GM23338 (cell line): ENCODE measurements around the gene MARCKSL1. TPM values are rescaled to one million over a fixed set of nuclear protein-coding genes. Genes with fewer than 3 reads are reported as not detected.

Experiments
- ATAC-seq: fragments of 200-7000 bp; cut with Tn5 transposase; 3 replicates; pipeline ENCODE4 v1.9.1; 2020
- DNase-seq: peaks from one replicate; pipeline ENCODE4 v3.0.0-alpha.2; 2015; ENCODE audit warnings: low spot score
- H2AFZ ChIP-seq: fragments of 200-600 bp; sonication (generic); 2 replicates; pipeline ENCODE4 v1.8.0; 2016; ENCODE audit warnings: antibody characterized with exemption, mild to moderate bottlenecking, moderate library complexity
- H3F3A ChIP-seq: fragments of 200-600 bp; sonication (generic); replicated peaks from 2 replicates; pipeline ENCODE4 v1.8.0; 2017; ENCODE audit warnings: antibody characterized with exemption, mixed run types, low read depth
- H3K27ac ChIP-seq: fragments of 200-600 bp; sonication (generic); 2 replicates; pipeline ENCODE4 v1.6.1; 2016; ENCODE audit warnings: low read depth
- H3K27me3 ChIP-seq: fragments of 200-600 bp; sonication (generic); 2 replicates; pipeline ENCODE4 v1.8.0; 2016; ENCODE audit warnings: mild to moderate bottlenecking, mixed run types, moderate library complexity; ENCODE audit not compliant: insufficient read depth
- H3K36me3 ChIP-seq: fragments of 200-600 bp; sonication (generic); 2 replicates; pipeline ENCODE4 v1.8.0; 2016; ENCODE audit warnings: mild to moderate bottlenecking; ENCODE audit not compliant: insufficient read depth
- H3K4me1 ChIP-seq: fragments of 200-600 bp; sonication (generic); 2 replicates; pipeline ENCODE4 v1.8.0; 2016; ENCODE audit warnings: mild to moderate bottlenecking, moderate library complexity; ENCODE audit not compliant: insufficient read depth
- H3K4me2 ChIP-seq: fragments of 200-600 bp; sonication (generic); 2 replicates; pipeline ENCODE4 v1.7.1; 2017; ENCODE audit warnings: mixed run types
- H3K4me3 ChIP-seq: fragments of 200-600 bp; sonication (generic); 2 replicates; pipeline ENCODE4 v1.6.1; 2016; ENCODE audit warnings: mixed run types
- H3K79me2 ChIP-seq: fragments of 200-600 bp; sonication (generic); replicated peaks from 2 replicates; pipeline ENCODE4 v1.8.0; 2017; ENCODE audit warnings: mild to moderate bottlenecking; ENCODE audit not compliant: insufficient read depth
- H3K9me2 ChIP-seq: fragments of 200-600 bp; sonication (generic); 2 replicates; pipeline ENCODE4 v1.8.0; 2017; ENCODE audit not compliant: insufficient read depth
- H4K20me1 ChIP-seq: fragments of 200-600 bp; sonication (generic); replicated peaks from 2 replicates; pipeline ENCODE4 v1.8.0; 2017; ENCODE audit warnings: mild to moderate bottlenecking; ENCODE audit not compliant: insufficient read depth
- H3K27ac Mint-ChIP-seq: 2 replicates; pipeline ENCODE4 v1.8.0; 2020; ENCODE audit warnings: inconsistent platforms, mild to moderate bottlenecking, moderate library complexity, mixed read lengths
- H3K27me3 Mint-ChIP-seq: 3 replicates; pipeline ENCODE4 v1.8.0; 2022; ENCODE audit warnings: low read depth, mild to moderate bottlenecking, moderate library complexity, mixed read lengths, inconsistent platforms; ENCODE audit not compliant: insufficient read depth, poor library complexity
- H3K36me3 Mint-ChIP-seq: 3 replicates; pipeline ENCODE4 v1.8.0; 2021; ENCODE audit warnings: low read depth, mild to moderate bottlenecking, inconsistent platforms, moderate library complexity, mixed read lengths
- H3K4me1 Mint-ChIP-seq: 3 replicates; pipeline ENCODE4 v1.8.0; 2020; ENCODE audit warnings: mild to moderate bottlenecking, inconsistent platforms, mixed read lengths
- H3K4me3 Mint-ChIP-seq: 3 replicates; pipeline ENCODE4 v1.8.0; 2021; ENCODE audit warnings: moderate library complexity, mild to moderate bottlenecking, inconsistent platforms, mixed read lengths
- H3K9me3 Mint-ChIP-seq: 3 replicates; pipeline ENCODE4 v1.8.0; 2020; ENCODE audit warnings: moderate library complexity, mild to moderate bottlenecking, inconsistent platforms, mixed read lengths
- EZH2phosphoT487 ChIP-seq: fragments of 200-600 bp; sonication (generic); IDR thresholded peaks from one replicate; pipeline ENCODE4 v1.8.1; 2018; ENCODE audit warnings: antibody characterized with exemption; ENCODE audit not compliant: unreplicated experiment
- JUNB ChIP-seq: IDR thresholded peaks from one replicate; pipeline ENCODE4 v1.6.1; 2016; ENCODE audit warnings: antibody characterized with exemption; ENCODE audit not compliant: unreplicated experiment
- NANOG ChIP-seq: IDR thresholded peaks from 2 replicates; pipeline ENCODE4 v1.6.1; 2016; ENCODE audit warnings: antibody characterized with exemption, borderline replicate concordance
- STAT1 ChIP-seq: IDR thresholded peaks from one replicate; pipeline ENCODE4 v1.6.1; 2016; ENCODE audit warnings: antibody characterized with exemption; ENCODE audit not compliant: unreplicated experiment
- ZNF114 ChIP-seq: fragments of 250-450 bp; sonication (Bioruptor Pico); IDR thresholded peaks from 2 replicates; pipeline ENCODE4 v1.5.0; 2020; ENCODE audit warnings: mild to moderate bottlenecking, moderate library complexity
- ZNF331 ChIP-seq: fragments of 250-450 bp; sonication (Bioruptor Pico); IDR thresholded peaks from 2 replicates; pipeline ENCODE4 v1.5.0; 2020; ENCODE audit warnings: low read depth, mild to moderate bottlenecking, moderate library complexity
- polyA plus RNA-seq: library from polyadenylated mRNA; unstranded; fragments of >200 nt; fragmentation: Nextera tagmentation; extraction: Ambion mirVana; gene quantifications from 2 replicates; pipeline ENCODE4 v1.2.1, GENCODE V29; 2016
- total RNA-seq: library from RNA; depleted of rRNA; stranded (reverse); fragments of >200 nt; shearing (Covaris generic); gene quantifications from 2 replicates; pipeline ENCODE4 v1.2.3, GENCODE V29; 2014
- TF ChIP-seq, protein P1 (sequence below): IDR thresholded peaks from 2 replicates; pipeline ENCODE4 v1.6.1; 2016; ENCODE audit warnings: antibody characterized with exemption
- TF ChIP-seq, protein P2 (sequence below): IDR thresholded peaks from one replicate; pipeline ENCODE4 v1.6.1; 2018; ENCODE audit warnings: antibody characterized with exemption; ENCODE audit not compliant: unreplicated experiment
- TF ChIP-seq, protein P3 (sequence below): fragments of 250-450 bp; sonication (Bioruptor Pico); IDR thresholded peaks from 2 replicates; pipeline ENCODE4 v1.5.0; 2020; ENCODE audit warnings: mild to moderate bottlenecking, moderate library complexity
- TF ChIP-seq, protein P4 (sequence below), 2 experiments: fragments of 200-600 bp in 1 of 2; sonication (generic) in 1 of 2; conservative IDR thresholded peaks; 2 replicates each; pipeline versions ENCODE4 v1.5.1 to v1.6.1; 2016 to 2017; ENCODE audit warnings: antibody characterized with exemption in 2 of 2, low read depth in 2 of 2, mild to moderate bottlenecking in 2 of 2, moderate library complexity in 1 of 2

Gene MARCKSL1
- total and polyA plus RNA-seq, 2 experiments from 2014 or later: 329 to 553 TPM

DNA sequence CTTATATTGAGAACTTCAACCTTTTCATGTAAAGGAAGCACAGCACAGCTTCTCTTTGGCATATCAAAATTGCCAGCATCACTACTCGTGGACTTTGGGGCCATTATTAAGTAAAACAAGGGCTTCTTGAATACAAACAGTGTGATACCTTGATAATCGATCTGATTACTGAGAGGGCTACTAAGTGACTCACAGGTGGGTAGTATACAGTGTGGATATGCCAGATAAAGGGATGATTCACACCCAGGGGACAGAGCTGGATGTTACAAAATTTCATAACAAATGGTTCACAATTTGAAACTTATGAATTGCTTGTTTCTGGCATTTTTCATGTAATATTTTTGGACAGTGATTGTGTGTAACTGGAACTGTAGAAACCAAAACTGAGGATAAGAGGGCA, 28.7 kb downstream of the MARCKSL1 start:
- ATAC-seq (no peak), DNase-seq (no peak)
- Histone ChIP-seq H3K9me2 (no peaks in the 10 kb centered on the region), H2AFZ (no peak overlapping the region), H3F3A (no peaks in the 10 kb centered on the region), H3K4me3 (no peak overlapping the region), H4K20me1 (peaks cover 34% of the 10 kb centered on the region), H3K27ac (no peak overlapping the region), H3K4me1 (no peaks in the 10 kb centered on the region), H3K36me3 (peaks cover 32% of the 10 kb centered on the region), H3K27me3 (no peaks in the 10 kb centered on the region), H3K79me2 (peaks cover 86% of the 10 kb centered on the region), H3K4me2 (no peak overlapping the region)
- TF ChIP-seq, protein P1, sequence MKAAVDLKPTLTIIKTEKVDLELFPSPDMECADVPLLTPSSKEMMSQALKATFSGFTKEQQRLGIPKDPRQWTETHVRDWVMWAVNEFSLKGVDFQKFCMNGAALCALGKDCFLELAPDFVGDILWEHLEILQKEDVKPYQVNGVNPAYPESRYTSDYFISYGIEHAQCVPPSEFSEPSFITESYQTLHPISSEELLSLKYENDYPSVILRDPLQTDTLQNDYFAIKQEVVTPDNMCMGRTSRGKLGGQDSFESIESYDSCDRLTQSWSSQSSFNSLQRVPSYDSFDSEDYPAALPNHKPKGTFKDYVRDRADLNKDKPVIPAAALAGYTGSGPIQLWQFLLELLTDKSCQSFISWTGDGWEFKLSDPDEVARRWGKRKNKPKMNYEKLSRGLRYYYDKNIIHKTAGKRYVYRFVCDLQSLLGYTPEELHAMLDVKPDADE: no peak
- Mint-ChIP-seq H3K36me3 (peaks cover 43% of the 10 kb centered on the region), H3K27me3 (peaks cover 4% of the 10 kb centered on the region), H3K9me3 (peaks cover 6% of the 10 kb centered on the region; the same call in 1 of the 3 replicates), H3K4me3 (no peak overlapping the region), H3K27ac (no peak overlapping the region), H3K4me1 (no peaks in the 10 kb centered on the region)

DNA sequence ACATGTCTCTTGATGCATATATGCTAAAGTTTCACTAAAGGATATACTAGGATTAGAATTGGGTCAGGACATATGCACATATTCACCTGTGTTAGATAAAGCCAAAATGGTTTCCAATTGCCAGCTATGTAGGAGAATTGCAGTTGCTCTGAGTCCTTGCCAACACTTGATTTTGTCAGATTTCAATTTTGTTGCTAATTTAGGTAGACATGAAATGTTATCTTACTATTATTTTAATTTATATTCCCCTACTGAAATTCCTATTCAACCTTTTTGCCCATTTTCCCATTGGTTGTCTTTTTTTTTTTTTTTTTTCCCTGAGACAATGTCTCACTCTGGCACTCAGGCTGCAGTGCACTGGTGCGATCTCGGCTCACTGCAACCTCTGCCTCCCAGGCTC, 30.7 kb downstream of the MARCKSL1 start:
- H3K27me3 Mint-ChIP-seq: peaks cover 4% of the 10 kb centered on the region
- no peaks in the 10 kb centered on the region for H3K27me3 ChIP-seq
- H4K20me1 ChIP-seq: peaks cover 25% of the 10 kb centered on the region; the same call in 1 of the 2 replicates
- H3K4me1 ChIP-seq: no peaks in the 10 kb centered on the region
- H3K27ac ChIP-seq: no peak overlapping the region
- H3K4me3 Mint-ChIP-seq: no peak overlapping the region
- H3K4me2 ChIP-seq: no peak overlapping the region
- ATAC-seq (no peak), DNase-seq (no peak)
- no peak overlapping the region for H2AFZ ChIP-seq
- H3K9me3 Mint-ChIP-seq: peaks cover 6% of the 10 kb centered on the region; the same call in 1 of the 3 replicates
- H3K4me1 Mint-ChIP-seq: no peaks in the 10 kb centered on the region
- peaks cover 32% of the 10 kb centered on the region for H3K36me3 ChIP-seq
- peaks cover 82% of the 10 kb centered on the region for H3K79me2 ChIP-seq
- no peak overlapping the region for H3K27ac Mint-ChIP-seq
- no peaks in the 10 kb centered on the region for H3K9me2 ChIP-seq
- H3F3A ChIP-seq: no peaks in the 10 kb centered on the region
- H3K36me3 Mint-ChIP-seq: peaks cover 45% of the 10 kb centered on the region
- no peak overlapping the region for H3K4me3 ChIP-seq
- TF ChIP-seq EZH2phosphoT487: no peak
- TF ChIP-seq NANOG: no peak
- TF ChIP-seq STAT1: no peak
- TF ChIP-seq ZNF114 (CRISPR knock-in tag): no peak
- TF ChIP-seq, protein P2, sequence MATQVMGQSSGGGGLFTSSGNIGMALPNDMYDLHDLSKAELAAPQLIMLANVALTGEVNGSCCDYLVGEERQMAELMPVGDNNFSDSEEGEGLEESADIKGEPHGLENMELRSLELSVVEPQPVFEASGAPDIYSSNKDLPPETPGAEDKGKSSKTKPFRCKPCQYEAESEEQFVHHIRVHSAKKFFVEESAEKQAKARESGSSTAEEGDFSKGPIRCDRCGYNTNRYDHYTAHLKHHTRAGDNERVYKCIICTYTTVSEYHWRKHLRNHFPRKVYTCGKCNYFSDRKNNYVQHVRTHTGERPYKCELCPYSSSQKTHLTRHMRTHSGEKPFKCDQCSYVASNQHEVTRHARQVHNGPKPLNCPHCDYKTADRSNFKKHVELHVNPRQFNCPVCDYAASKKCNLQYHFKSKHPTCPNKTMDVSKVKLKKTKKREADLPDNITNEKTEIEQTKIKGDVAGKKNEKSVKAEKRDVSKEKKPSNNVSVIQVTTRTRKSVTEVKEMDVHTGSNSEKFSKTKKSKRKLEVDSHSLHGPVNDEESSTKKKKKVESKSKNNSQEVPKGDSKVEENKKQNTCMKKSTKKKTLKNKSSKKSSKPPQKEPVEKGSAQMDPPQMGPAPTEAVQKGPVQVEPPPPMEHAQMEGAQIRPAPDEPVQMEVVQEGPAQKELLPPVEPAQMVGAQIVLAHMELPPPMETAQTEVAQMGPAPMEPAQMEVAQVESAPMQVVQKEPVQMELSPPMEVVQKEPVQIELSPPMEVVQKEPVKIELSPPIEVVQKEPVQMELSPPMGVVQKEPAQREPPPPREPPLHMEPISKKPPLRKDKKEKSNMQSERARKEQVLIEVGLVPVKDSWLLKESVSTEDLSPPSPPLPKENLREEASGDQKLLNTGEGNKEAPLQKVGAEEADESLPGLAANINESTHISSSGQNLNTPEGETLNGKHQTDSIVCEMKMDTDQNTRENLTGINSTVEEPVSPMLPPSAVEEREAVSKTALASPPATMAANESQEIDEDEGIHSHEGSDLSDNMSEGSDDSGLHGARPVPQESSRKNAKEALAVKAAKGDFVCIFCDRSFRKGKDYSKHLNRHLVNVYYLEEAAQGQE: no peak
- TF ChIP-seq, protein P3, sequence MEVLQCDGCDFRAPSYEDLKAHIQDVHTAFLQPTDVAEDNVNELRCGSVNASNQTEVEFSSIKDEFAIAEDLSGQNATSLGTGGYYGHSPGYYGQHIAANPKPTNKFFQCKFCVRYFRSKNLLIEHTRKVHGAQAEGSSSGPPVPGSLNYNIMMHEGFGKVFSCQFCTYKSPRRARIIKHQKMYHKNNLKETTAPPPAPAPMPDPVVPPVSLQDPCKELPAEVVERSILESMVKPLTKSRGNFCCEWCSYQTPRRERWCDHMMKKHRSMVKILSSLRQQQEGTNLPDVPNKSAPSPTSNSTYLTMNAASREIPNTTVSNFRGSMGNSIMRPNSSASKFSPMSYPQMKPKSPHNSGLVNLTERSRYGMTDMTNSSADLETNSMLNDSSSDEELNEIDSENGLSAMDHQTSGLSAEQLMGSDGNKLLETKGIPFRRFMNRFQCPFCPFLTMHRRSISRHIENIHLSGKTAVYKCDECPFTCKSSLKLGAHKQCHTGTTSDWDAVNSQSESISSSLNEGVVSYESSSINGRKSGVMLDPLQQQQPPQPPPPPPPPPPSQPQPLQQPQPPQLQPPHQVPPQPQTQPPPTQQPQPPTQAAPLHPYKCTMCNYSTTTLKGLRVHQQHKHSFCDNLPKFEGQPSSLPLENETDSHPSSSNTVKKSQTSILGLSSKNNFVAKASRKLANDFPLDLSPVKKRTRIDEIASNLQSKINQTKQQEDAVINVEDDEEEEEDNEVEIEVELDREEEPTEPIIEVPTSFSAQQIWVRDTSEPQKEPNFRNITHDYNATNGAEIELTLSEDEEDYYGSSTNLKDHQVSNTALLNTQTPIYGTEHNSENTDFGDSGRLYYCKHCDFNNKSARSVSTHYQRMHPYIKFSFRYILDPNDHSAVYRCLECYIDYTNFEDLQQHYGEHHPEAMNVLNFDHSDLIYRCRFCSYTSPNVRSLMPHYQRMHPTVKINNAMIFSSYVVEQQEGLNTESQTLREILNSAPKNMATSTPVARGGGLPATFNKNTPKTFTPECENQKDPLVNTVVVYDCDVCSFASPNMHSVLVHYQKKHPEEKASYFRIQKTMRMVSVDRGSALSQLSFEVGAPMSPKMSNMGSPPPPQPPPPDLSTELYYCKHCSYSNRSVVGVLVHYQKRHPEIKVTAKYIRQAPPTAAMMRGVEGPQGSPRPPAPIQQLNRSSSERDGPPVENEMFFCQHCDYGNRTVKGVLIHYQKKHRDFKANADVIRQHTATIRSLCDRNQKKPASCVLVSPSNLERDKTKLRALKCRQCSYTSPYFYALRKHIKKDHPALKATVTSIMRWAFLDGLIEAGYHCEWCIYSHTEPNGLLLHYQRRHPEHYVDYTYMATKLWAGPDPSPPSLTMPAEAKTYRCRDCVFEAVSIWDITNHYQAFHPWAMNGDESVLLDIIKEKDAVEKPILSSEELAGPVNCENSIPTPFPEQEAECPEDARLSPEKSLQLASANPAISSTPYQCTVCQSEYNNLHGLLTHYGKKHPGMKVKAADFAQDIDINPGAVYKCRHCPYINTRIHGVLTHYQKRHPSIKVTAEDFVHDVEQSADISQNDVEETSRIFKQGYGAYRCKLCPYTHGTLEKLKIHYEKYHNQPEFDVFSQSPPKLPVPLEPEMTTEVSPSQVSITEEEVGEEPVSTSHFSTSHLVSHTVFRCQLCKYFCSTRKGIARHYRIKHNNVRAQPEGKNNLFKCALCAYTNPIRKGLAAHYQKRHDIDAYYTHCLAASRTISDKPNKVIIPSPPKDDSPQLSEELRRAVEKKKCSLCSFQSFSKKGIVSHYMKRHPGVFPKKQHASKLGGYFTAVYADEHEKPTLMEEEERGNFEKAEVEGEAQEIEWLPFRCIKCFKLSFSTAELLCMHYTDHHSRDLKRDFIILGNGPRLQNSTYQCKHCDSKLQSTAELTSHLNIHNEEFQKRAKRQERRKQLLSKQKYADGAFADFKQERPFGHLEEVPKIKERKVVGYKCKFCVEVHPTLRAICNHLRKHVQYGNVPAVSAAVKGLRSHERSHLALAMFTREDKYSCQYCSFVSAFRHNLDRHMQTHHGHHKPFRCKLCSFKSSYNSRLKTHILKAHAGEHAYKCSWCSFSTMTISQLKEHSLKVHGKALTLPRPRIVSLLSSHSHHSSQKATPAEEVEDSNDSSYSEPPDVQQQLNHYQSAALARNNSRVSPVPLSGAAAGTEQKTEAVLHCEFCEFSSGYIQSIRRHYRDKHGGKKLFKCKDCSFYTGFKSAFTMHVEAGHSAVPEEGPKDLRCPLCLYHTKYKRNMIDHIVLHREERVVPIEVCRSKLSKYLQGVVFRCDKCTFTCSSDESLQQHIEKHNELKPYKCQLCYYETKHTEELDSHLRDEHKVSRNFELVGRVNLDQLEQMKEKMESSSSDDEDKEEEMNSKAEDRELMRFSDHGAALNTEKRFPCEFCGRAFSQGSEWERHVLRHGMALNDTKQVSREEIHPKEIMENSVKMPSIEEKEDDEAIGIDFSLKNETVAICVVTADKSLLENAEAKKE: no peak
- TF ChIP-seq, protein P4, sequence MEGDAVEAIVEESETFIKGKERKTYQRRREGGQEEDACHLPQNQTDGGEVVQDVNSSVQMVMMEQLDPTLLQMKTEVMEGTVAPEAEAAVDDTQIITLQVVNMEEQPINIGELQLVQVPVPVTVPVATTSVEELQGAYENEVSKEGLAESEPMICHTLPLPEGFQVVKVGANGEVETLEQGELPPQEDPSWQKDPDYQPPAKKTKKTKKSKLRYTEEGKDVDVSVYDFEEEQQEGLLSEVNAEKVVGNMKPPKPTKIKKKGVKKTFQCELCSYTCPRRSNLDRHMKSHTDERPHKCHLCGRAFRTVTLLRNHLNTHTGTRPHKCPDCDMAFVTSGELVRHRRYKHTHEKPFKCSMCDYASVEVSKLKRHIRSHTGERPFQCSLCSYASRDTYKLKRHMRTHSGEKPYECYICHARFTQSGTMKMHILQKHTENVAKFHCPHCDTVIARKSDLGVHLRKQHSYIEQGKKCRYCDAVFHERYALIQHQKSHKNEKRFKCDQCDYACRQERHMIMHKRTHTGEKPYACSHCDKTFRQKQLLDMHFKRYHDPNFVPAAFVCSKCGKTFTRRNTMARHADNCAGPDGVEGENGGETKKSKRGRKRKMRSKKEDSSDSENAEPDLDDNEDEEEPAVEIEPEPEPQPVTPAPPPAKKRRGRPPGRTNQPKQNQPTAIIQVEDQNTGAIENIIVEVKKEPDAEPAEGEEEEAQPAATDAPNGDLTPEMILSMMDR (conservative IDR thresholded peaks at IDR 0.05; ENCODE audit: low read depth in 2 of 2): no peak
- TF ChIP-seq JUNB: no peak
- TF ChIP-seq ZNF331 (CRISPR knock-in tag): no peak
